NCI-H345 treated with DMSO at 0.1 percent for 48 hours (cell line): Measurements from ENCODE around the gene PCBP2.
"Not testable (repeated sequence)": the region's sequence is repeated elsewhere in the genome, so short reads cannot be mapped to it uniquely, and the experiment has no call there.

Source experiments
- DNase-seq: peaks from one replicate; lab custom pipeline; 2025; ENCODE audit not compliant: unreplicated experiment; lab: John Stamatoyannopoulos, UW

The PCBP2 gene

GRCh38 chr12:53451661-53452158, at the start of gene PCBP2:
TSS of gene PCBP2 (plus strand) at chr12:53452102. CDS start at chr12:53454801, 2,699 bp downstream.
- peak; percentile 97 for DNase-seq

DNA sequence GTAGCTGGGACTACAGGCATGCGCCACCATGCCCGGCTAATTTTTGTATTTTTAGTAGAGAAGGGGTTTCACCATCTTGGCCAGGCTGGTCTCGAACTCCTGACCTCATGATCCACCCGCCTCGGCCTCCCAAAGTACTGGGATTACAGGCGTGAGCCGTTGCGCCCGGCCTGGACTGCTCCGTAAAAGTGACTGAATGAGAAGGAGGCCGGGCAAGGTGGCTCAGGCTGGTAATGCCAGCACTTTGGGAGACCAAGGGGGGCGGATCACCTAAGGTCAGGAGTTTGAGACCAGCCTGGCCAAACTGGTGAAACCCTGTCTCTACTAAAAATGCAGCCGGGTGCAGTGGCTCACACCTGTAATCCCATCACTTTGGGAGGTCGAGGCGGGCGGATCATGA, 49.6 kb upstream of the PCBP2 start:
- not testable (repeated sequence) for DNase-seq

DNA sequence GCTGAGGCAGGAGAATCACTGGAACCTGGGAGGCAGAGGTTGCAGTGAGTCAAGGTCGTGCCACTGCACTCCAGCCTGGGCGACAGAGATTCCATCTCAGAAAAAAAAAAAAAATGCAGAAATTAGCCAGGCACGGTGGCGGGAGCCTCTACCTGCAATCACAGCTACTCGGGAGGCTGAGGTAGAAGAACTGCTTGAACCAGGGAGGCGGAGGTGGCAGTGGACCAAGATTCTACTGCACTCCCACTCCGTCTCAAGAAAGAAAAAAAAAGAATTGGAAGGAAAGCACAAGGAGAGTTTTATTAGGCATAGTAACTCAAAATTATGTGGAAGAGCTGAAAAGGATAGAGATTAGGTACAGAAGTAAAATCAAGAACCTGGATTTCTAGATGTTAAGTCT, 49.0 kb upstream of the PCBP2 start:
- no peak for DNase-seq

DNA sequence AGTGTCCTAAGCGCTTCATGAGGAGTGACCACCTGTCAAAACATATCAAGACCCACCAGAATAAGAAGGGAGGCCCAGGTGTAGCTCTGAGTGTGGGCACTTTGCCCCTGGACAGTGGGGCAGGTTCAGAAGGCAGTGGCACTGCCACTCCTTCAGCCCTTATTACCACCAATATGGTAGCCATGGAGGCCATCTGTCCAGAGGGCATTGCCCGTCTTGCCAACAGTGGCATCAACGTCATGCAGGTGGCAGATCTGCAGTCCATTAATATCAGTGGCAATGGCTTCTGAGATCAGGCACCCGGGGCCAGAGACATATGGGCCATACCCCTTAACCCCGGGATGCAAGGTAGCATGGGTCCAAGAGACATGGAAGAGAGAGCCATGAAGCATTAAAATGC, 41.0 kb upstream of the PCBP2 start:
- no peak for DNase-seq

DNA sequence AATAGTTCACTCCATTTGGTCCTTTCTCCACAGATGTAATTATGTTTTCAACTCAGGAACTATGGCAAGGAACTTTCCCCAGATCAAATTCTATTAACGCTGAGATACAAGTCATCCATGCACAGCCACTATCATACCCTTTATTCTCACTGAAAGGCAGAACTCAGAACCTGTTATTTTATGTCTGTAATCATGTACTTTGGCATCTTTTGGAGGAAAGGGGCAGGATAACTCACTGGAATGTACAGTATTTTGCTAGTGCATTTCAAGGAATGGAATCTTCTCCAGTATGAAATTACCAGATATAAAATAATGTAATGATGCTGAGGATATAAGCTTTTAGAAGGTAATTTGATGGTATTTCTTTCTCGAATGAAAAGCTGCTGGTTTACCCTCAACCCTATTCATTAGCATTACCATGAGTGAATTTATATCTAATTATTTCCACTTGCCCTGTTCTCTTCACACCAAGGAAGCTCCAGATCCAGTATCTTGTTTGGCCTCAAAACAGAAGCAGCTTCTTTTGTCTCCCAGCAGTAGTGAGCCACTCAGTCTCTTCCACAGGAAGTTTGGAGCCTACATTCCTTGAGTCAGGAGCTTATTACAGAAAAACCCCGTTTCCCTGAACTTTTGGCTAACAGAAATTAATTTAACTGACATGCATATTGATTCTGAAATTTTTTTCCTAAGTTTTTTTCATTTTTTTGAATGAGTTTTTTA, 38.3 kb upstream of the PCBP2 start:
- DNase-seq, result no peak

DNA sequence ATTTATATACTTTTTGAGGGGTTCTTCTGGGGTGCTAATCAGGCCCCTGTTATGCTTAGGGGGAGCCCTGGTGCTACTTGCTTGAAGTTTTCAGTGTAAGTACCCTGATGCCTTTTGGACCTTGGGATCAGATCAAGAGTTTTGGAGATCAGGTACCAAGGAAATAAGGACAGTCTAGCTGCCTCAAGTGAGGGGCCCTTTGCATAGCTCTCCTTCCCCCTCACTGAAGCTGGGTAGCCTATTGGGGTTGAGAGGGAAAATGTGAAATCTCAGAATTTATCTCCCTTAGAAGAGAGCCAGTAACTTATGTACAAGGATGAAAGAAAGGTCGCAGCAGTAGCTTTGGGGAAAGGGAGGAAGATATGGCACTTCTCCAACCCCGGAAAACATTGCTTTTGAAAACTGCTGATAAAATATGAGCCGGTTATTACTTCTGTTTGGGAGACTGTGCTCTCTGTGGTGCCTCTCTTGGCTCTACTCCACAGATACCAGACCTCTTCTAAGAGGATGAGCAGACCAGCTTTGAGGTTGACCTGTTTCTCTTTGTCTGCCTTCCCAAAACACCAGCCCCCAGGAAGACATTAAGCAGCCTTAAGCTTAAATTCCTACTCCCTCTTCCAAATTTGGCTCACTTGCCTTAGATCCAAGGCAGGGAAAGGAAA, 37.0 kb upstream of the PCBP2 start:
- no peak for DNase-seq

- DNase-seq, result not testable (repeated sequence)
These were observed 36.0 kb upstream of the PCBP2 start for GRCh38 chr12:53415752-53416389.

- DNase-seq, result not testable (repeated sequence)
These were observed 34.5 kb upstream of the PCBP2 start for GRCh38 chr12:53417291-53417816.

DNA sequence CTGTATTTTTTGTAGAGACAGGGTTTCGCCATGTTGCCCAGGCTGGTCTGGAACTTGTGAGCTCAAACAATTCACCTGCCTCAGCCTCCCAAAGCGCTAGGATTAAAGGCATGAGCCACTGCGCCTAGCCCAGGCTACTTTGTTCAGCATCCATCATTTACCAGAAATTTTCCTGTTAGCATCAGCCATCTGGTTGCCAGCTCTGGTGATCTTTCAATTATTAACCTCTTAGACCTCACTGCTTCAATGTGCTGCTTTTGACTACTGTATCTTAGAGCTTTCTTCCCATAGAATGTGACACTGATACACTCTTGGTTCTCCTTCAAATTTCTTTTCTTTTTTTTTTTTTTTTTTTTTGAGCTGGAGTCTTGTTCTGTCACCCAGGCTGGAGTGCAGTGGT, 33.7 kb upstream of the PCBP2 start:
- DNase-seq, result no peak

GRCh38 chr12:53419756-53420155, 32.1 kb upstream of the PCBP2 start:
- no peak for DNase-seq

GRCh38 chr12:53422247-53422646, 29.7 kb upstream of the PCBP2 start:
- not testable (repeated sequence) for DNase-seq

- DNase-seq, result no peak
These were observed 28.3 kb upstream of the PCBP2 start, which contains the start of gene AMHR2 for GRCh38 chr12:53423597-53423996. TSS of gene AMHR2 (plus strand) at chr12:53423855. CDS start at chr12:53423935, 80 bp downstream.

- DNase-seq, result no peak
These were observed 27.0 kb upstream of the PCBP2 start for GRCh38 chr12:53424626-53425514.

DNA sequence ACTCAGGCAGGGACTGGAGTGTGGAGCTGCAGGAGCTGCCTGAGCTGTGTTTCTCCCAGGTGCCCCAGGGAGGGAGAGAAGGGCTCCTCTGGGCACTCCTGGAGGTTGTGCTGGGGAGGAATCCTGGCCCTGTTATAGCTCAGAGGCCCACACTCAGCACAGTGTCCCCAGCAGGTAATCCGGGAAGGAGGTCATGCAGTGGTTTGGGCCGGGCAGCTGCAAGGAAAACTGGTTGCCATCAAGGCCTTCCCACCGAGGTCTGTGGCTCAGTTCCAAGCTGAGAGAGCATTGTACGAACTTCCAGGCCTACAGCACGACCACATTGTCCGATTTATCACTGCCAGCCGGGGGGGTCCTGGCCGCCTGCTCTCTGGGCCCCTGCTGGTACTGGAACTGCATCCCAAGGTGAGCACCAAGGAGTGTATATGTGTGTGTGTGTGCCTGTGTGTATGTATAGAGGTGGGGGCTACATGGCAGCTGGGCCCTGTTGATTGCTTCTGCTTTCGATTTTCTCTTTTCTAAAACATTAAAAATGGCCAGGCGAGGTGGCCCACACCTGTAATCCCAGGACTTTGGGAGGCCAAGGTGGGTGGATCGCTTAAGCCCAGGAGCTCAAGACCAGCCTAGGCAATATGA, 26.3 kb upstream of the PCBP2 start:
- no peak for DNase-seq

GRCh38 chr12:53427905-53428594, 23.9 kb upstream of the PCBP2 start:
- DNase-seq, result no peak

DNA sequence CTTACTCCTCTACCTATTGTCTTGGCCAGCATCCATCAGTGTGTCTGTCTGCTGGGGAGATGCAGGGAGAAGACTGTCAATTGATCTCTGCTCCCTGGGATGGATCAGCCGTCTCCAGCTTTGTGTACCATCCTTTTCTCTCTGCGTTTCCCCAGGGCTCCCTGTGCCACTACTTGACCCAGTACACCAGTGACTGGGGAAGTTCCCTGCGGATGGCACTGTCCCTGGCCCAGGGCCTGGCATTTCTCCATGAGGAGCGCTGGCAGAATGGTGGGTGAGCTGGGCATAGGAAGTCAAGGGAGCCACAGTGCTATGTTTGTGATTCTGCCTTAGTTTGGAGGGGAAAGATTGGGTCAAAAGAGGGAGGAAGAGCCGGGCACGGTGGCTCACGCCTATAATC, 23.2 kb upstream of the PCBP2 start:
- no peak for DNase-seq

DNA sequence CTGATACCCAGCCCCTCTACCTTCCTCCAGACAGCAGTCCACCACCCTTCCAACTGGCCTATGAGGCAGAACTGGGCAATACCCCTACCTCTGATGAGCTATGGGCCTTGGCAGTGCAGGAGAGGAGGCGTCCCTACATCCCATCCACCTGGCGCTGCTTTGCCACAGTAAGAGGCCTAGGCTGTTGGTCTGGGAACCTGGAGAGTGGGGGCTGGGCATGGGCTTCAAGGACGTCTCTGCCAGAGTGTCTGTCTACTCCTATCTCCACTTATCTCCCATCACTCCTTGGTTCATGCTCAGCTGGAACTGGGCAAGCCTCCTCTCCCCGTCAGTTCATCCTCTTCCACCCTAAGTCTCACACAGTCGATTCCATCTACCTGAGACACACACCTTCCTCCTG, 21.8 kb upstream of the PCBP2 start:
- no peak for DNase-seq

GRCh38 chr12:53431187-53431586, 20.7 kb upstream of the PCBP2 start:
- DNase-seq, result no peak

GRCh38 chr12:53435326-53435725, 16.6 kb upstream of the PCBP2 start:
- DNase-seq, result not testable (repeated sequence)

DNA sequence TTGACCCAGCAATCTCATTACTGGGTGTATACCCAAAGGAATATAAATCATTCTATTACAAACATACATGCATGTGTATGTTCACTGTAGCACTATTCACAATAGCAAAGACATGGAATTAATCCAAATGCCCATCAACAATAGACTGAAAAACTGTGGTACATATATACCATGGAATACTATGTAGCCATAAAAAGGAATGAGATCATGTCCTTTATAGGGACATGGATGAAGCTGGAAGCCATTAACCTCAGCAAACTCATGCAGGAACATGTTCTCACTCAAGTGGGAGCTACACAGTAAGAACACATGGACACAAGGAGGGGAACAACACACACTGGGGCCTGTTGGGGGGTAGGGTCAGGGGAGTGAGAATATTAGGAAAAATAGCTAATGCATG, 12.3 kb upstream of the PCBP2 start:
- not testable (repeated sequence) for DNase-seq
